Measurements from ENCODE around the gene MARF1.

MARF1 gene

DNA sequence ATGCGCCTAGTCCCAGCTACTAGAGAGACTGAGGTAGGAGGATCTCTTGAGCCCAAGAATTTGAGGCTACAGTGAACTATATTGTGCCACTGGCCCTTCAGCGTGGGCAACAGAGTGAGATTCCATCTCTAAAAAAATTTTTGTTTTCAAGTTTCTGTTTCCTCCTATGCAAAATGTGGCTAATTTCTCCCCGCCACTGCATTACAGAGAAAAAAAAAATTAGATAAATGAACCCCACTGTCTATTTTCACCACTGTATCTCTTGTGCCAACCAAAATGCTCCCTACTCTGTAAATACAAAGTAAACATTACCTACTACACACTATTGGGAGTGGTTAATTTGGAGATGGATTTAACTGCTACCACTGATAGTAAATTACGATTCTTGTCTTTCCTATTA is 2.0 kb downstream of the MARF1 start:
- no peak overlapping the region for H3K4me3 ChIP-seq (ENCODE audit: low read depth, low read length)
- TF ChIP-seq CTCF (IDR thresholded peaks at IDR 0.05; ENCODE audit: low read depth, low read length): no peak
- in situ Hi-C loops (cut with HindIII; ENCODE audit: low sequenced_read_pairs): no loop called here
- DNase-seq (ENCODE audit: low read depth, low spot score): no peak

GRCh38 chr16:15639061-15639568 is 3.8 kb downstream of the MARF1 start:
- TF ChIP-seq CTCF (IDR thresholded peaks at IDR 0.05; ENCODE audit: low read depth, low read length): no peak
- in situ Hi-C loops (cut with HindIII; ENCODE audit: low sequenced_read_pairs): no loop called here
- no peak overlapping the region for H3K4me3 ChIP-seq (ENCODE audit: low read depth, low read length)
- DNase-seq (ENCODE audit: low read depth, low spot score): no peak

GRCh38 chr16:15636392-15636873 is 6.5 kb downstream of the MARF1 start:
- in situ Hi-C loops (cut with HindIII; ENCODE audit: low sequenced_read_pairs): no loop called here
- no peak for TF ChIP-seq CTCF (IDR thresholded peaks at IDR 0.05; ENCODE audit: low read depth, low read length)
- no peak for DNase-seq (ENCODE audit: low read depth, low spot score)
- H3K4me3 ChIP-seq (ENCODE audit: low read depth, low read length): no peak overlapping the region

- TF ChIP-seq CTCF (IDR thresholded peaks at IDR 0.05; ENCODE audit: low read depth, low read length): no peak
- in situ Hi-C loops (cut with HindIII; ENCODE audit: low sequenced_read_pairs): no loop called here
- no peak for DNase-seq (ENCODE audit: low read depth, low spot score)
- no peak overlapping the region for H3K4me3 ChIP-seq (ENCODE audit: low read depth, low read length)
Measured at GRCh38 chr16:15635926-15636325, 7.0 kb downstream of the MARF1 start.

DNA sequence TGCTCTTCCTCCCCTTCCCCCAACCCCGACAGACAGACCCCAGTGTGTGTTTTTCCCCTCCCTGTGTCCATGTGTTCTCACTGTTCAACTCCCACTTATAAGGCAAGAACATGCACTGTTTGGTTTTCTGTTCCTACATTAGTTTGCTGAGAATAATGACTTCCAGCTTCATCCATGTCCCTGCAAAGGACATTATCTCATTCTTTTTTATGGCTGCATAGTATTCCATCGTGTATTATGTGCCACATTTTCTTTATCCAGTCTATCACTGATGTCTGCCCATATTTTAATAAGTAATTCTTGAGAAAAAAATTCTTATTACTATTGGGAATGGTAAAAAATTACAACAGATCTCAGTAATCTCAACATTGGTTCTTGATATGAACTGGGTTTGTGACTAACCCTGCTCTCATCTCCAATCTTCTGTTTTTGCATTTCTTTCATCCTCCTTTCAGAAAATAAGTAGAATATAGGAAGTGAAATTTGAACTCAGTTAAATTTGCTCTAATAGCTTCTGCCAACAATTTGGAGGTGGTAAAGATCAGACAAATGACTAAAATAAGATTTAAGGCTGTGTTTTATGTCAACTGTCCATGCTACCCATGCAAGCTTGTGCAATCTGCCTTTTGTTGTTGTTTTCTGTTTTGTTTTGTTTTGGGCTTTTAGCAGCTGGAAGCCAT is 11.1 kb downstream of the MARF1 start:
- no peak for DNase-seq (ENCODE audit: low read depth, low spot score)
- no peak for TF ChIP-seq CTCF (IDR thresholded peaks at IDR 0.05; ENCODE audit: low read depth, low read length)
- in situ Hi-C loops (cut with HindIII; ENCODE audit: low sequenced_read_pairs): no loop called here
- H3K4me3 ChIP-seq (ENCODE audit: low read depth, low read length): no peak overlapping the region

GRCh38 chr16:15621889-15622288 is 21.1 kb downstream of the MARF1 start:
- TF ChIP-seq CTCF (IDR thresholded peaks at IDR 0.05; ENCODE audit: low read depth, low read length): no peak
- no peak for DNase-seq (ENCODE audit: low read depth, low spot score)
- in situ Hi-C loops (cut with HindIII; ENCODE audit: low sequenced_read_pairs): no loop called here
- H3K4me3 ChIP-seq (ENCODE audit: low read depth, low read length): no peak overlapping the region

Data from astrocyte of the spinal cord (primary cell).